ENCODE measurements around the gene ABLIM3.
"Not testable (repeated sequence)": the region's sequence is repeated elsewhere in the genome, so short reads cannot be mapped to it uniquely, and the experiment has no call there.

ABLIM3 gene

DNA sequence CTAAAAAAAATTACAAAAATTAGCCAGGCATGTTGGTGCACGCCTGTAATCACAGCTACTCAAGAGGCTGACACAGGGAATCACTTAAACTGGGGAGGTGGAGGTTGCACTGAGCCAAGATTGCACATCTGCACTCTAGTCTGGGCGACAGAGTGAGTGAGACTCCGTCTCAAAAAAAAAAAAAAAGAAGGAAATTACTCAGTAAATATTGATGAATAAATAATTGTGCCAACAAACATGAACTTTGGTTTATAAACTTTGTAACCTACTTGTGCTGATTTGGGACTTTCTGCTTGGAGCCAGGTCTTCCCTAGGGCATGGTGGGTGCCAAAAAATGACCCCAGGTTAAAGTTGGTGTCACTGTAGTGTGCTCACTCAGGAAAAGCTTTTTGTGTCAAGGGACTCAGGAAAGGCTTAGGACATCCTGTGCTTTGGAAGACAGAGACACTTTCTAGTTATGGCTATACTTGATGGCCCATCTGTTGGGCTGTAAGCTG is 19.0 kb downstream of the ABLIM3 start:
- DNase-seq = no peak

DNA sequence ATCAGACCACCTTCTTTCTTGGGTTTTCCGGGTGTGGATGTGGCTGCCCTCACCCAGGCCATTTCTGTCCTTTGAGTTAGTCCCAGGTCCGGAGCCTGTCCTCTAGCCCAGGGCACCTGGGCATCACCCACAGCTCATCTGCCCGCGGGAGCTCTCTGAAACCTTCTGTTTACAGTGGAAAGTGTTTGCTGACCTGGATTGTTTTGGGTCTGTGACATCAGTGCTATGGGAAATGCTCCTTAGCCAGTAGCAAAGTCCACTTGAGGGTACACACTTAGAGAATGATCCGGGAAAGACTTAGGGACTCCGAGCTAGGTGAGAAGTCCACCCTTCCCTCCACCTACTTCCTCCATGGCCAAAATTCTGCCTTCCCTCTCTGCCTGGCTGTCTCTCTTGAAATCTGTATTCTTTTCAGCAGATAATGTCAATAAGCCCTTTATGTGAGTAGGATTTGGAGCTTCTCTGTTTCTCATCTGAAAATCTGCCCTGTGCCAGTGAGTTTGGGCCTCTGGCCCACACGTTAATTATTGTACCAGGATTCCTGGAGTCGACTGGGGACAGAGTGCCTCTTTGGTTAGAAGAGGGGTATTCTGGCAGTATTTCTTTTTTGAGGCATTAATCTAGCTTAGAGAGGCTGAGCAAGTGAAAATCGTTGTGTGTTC is 19.9 kb downstream of the ABLIM3 start:
- DNase-seq = no peak

DNA sequence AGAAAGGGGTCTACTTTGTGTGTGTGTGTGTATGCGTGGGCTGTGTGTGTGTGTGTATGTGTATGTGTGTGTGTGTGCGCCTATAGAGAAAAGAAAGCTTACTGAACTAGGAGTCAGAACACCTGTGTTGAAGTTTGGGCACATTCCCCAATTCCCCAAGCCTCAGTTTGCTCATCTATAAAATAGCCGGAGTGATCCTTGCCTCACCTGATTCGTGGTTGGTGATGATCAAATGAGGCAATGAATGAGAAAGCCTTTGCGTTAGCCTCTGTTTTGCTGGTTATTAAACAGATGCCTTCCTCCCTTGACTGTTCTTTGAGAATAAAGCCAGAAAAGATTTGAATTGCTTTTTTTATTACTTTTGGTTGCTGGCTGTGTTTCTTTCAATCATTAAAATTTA is 20.6 kb downstream of the ABLIM3 start:
- DNase-seq = no peak

DNA sequence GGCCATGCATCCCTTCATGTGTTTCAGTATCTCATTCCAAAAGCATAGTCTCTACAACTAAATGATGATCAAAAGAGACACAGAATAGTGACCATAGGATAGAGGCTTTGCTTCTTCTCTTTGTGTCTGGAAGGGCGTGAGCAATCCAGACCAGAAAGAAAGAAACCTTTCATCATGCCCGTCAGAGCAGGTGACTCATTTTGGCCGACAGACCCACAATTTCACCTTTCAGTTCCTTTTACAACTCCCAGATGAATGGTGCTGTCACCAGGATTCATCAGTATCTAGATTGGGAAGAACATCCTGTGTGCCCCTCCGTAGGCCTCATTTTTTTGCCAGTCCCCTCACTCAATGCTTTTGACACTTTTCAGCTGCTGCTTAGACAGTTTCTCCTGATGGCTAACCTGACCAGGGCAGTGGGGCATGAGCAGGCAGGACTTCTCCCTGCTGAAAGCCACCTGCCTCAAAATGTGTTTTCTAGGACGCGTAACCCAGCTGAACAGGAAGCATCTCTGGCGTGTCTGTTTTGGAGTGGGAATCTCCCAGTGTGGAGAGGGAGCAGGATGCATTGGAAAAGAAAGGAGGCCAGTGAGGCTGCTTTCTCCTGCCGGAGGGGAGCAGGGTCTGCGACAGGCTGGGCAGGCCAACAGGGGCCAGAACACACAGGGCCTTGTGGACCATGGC is 21.2 kb downstream of the ABLIM3 start:
- no peak for DNase-seq

DNA sequence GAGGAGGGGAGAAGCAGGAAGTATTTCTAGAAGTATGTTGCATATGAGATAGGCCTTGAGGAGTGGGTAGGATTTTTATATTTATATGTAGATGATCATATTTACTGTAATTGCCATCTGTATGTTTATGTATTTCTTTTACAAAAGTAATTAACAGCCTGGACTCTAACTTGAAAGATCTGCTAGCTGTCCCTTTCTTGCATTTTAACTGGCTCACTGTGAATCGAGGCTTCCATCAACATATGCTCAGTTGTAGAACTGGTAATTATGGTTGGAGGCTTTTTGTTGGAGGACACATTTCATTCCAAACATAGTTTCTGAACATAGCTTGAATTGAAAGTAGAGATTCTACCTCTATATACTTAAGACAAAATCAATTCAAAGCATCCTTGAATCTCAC is 23.4 kb downstream of the ABLIM3 start:
- DNase-seq = no peak

DNA sequence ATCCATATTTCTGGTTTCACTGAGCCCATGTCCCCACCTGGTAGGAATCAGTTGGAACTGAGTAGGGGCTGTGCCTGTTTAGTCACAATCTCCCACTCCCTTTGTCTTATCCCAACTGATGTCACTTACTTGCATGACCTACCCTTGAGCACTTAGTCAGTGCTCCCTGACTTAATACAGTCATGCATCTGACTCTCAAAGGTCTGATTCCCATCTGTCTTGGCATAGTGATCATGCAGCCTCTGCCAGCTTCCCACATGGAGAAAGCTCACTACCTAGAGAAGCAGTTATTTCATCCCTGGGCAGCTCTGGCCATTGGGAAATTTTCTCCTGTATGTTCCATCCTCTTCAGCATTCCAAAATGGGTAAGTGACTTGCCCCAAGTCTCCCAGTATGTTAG is 24.8 kb downstream of the ABLIM3 start:
- no peak for DNase-seq

DNA sequence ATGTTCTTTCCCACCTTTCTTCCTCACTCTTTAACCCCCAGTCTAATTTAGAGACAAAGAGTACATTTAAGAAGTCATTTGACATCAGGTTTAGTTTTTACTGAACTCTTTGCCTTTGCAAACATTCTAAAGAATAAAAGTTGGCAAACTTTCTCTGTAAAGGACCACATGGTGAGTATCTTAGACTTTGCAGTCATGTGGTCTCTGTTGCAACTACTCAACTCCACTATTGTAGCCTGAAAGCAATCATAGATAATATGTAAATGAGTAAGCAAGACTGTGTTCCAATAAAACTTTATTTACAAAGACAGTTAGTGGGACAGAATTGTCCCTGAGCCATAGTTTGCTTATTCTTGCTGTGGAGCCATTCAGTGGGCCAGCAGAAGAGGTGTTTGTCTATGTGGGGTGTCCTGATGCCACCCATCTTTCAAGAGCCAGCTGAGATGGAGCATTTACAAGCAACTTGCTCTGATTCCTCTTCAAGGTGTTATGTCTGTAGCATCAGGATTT is 25.4 kb downstream of the ABLIM3 start:
- no peak for DNase-seq

DNA sequence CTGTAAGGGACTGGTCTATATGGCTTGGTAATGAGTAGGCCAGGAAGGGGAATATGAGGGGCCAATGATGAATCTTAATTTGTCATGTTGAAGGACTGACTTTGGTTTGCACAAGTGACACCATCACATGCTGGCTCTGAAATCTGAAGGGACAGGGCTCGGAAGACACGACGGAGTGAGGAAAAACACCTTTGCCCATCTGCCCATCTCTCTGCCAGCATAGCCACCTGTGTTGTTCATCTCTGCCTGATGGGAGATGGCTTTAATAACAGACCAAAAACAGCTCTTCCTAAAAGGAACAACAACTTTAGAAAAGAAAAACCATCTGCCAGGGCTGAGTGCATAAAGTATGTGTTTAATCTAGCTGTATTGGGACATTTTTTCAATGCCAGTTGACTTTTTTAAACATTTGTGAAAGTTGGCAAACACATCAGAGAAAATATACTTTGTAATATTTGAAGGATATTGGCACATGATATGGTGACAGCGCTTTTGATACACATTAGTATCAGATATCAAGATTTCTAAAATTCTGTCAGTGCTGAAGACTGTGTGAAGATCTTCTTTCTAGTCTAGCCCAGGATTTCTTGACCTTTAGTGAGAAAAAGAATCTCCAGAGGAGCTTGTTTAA is 27.1 kb downstream of the ABLIM3 start:
- no peak for DNase-seq

DNA sequence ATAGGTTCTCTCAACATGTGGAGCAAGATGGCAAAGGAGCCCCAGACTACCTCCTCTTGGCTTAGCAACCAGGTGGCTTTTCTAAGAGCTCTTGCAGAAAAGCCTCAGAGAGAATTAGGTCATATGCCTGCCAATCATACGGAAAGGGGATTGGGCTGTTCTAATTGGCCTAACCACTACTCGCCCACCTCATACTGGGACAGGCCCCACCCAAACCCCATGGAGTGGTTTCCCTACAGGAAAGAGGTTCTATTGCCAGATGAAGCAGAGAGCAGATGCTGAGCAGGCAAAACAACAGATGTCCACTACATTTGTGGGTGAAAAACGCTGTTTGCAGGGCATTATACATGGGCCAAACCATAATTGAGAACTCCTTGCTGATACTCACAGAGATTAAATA is 29.0 kb downstream of the ABLIM3 start:
- DNase-seq = no peak

DNA sequence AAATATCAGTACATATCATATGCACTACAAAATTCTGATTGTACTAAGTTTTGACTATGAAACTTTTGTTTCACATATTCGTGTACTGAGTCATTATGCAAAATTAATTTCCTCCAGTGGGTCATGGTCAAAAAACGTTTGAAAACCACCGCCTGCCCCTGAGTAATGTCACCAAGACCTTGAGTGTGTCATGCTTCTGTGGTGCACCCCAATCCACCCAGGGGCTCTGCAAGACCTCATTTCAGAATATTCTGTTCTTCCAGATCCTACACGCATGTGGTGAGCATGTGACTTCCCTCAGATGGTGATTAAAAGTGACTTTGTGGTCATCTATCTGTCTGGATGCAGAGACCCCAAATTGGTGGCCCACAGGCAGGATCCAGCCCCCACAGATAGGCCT is 31.0 kb downstream of the ABLIM3 start:
- no peak for DNase-seq

DNA sequence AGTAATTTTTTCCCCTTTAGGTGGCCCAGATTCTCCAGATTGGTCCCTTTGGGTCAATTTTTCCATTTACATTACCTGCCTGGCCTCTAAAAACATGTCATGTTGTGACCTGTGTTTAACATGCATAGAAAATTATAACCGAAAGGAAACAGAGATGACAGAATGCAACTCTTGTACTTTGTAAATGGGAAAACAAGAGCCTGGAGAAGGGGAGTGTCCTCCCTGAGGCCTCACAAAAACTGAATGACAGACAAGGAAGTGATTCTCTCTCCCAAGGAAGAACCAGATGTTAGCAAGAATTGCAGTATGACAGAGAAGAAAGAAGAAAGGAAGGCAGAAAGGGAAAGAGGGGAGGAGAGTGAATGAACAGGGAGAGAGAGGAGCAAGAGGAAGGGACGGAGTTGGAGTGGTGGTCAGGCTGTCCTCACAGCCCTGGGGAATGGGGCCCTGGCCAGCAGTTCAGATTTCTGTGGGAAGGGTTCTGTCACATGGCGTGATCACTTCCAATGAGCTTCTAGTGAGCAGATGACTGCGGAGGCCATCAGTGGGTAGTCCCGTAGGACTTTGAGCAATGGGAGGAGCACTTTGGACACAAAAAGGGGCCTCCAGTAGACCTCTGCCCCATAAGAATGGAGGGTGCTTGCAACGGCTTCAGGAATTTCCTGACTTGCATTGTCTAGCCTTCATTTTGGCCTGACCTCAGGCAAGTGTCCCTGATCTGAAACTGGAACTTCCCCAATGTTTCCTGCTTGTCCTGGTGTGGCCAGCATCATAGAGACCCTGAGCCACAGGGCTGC is 31.6 kb downstream of the ABLIM3 start:
- no peak for DNase-seq

DNA sequence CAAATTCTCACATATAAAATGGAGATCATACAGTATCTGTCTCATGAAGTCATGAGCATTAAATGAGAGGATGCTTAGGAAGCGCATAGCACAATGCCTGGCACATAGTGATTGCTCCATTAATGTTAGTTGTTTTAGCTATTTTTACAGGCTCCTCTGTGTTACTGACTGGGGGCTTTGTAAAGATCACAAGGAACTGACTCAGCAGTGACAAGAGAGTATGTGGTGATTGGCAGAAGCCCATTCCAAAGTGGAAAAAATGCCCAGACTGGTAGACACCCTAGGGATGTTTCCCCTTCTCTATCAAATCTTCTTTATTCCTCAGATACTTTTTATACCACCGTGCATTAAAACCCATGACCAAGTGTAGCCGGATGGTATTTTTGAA is 33.5 kb downstream of the ABLIM3 start:
- DNase-seq = no peak

DNA sequence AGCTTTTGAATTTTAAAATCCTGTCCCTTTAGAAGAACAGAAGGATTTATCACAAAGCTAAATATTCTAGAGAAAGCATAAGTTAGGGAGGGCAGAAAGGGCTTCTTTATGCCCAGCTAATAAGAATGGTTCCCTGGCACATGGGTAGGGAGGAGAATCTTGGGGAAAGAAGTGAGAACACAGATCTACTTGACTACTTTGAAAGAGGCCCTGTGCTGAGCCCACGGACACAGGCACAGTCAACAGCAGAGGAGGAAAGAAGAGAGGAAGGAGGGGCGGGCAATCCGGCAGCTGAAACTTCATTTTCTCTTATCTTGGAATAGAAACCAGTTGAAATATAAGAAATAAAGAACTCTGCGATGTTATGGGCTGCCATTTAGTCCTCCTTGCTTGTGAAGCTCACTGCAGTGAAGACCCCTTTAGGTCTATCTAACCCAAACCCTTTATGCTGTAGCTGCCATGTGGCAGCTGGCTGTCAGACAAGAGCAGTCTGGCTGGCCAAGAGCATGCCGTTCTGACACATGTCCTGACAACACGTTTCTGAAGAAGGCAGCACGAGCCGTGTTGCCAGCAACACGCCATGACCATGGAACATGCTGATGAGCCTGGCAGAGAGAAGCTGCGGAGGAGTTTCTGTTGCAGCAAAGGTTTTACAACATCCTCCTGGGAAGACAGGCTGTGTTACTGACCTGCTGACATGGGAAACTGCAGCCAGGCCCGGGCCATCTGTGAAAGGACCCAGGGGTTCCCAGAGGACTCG is 34.2 kb downstream of the ABLIM3 start:
- no peak for DNase-seq

DNA sequence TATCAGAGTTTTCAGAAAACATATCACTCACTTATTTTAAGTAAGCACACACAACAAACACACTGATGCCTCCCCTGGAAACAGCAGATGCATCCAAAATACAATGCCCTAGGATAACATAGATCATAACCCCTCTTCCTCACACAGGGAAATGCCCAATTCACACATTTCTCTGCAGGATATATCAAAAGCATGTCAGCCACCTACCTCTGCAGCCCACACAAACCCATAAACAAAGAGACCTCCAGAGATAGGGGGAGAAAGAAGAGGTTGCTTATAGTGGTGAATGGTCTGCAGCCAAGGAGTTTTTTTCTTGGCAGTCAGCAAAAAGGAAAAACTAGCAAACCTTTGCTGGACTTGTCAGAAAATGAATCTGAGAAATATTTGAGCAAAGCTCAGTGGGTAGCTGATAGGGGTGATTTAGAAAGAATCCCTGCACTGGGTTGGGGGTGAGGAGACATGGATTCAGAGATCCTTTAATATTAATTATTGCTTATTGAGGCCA is 36.1 kb downstream of the ABLIM3 start:
- DNase-seq = no peak

DNA sequence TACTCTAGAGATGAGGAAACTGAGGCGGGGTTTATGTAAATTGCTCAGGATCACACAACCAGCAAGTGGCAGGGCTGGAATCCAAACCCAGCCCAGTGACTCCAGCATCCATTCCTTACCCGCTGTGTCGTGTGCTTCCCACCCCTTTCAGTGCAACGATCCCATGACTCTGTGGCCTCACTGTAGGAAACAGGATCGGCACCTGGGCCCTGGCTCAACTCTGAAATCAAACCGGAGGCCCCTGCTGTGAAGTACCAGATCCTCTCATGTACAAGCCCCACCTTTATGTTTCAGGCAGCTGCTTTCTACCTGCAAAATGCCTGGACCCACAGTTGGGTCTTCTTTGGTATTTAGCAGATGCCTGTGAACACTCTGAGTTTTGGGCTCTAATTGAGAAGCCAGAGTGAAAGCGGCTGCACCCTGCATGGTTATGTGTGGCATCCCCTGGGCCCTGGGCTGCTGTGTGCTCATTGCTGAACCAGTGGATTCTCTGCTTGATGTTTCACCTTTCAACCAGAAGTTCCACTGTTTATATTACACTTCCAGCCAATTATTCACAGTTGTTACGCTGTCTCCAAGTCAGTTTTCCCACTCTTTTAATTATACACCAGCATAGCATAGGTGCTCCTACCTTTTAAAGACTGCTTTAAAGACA is 36.7 kb downstream of the ABLIM3 start:
- DNase-seq = no peak

DNA sequence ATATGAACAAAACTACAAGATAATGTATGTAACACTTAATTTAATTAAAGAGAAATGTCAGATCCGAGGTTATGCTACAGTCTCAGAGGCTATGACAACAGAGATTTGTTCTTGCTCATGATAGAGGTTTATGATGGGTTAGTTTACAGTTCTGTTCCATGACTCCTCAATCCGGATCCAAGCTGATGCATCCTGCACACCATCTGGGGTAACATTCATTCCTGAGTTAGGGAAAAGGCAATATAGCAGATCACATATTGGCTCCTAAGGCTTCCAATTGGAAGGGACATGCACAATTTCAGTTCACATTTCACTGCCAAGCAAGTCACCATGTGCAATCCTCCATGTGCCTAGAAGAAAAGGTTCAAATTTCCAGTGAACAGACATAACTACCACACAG is 40.4 kb downstream of the ABLIM3 start:
- DNase-seq = no peak

DNA sequence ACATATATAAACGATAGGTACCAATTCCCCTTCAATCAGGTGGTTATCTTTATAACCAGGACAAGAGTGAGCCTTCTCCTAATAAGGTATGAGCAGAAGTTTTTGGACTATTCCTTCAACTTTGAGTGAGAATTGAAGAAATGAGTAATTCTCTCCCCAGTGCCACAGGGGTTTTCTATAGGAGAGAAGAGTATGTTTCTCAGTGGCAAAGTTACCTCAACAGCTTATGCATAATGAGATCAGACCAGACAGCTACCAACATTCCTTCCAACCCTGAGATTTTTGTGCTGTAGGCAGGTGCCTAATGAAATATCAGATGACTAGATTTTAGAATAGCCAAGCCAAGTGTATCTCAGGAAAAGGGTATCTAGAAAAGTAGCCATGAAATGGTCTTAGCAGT is 40.9 kb downstream of the ABLIM3 start:
- DNase-seq = no peak

DNA sequence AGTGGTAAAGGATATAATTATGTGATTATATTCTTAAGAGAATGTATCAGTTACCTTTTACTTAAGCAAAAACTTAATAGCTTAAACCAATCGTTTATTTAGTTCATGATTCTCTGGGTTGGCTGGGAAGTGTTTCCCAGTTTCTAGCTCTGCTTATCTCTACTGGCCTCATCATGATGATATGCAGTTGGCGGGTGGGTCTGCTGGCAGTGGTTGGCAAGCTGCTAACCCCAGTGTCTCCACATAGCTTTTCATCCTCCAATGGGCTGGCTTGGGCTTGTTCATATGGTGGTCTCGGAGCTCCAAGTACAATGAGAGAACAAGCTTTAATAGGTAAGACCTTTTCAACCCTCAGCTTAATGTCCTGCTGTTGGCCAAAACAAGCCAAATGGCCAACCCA is 43.8 kb downstream of the ABLIM3 start:
- DNase-seq = no peak

DNA sequence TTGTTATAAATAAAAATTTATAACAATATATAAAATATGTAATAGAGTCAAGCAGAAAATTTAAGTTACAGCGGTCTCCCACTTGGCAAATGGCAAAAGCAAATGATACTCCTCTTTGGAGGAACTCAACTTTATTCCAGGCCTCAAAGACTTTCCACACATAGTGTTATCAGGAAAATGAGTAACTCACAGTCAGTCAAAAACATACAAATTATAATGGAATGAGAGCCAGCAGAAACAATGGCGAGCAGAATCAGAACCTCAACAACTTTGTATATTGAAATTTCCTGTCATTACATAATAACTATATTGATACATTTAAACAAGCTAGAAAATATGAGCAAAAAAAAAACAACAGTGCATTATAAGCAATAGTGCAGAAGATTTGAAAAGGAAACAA is 45.2 kb downstream of the ABLIM3 start:
- DNase-seq = no peak

DNA sequence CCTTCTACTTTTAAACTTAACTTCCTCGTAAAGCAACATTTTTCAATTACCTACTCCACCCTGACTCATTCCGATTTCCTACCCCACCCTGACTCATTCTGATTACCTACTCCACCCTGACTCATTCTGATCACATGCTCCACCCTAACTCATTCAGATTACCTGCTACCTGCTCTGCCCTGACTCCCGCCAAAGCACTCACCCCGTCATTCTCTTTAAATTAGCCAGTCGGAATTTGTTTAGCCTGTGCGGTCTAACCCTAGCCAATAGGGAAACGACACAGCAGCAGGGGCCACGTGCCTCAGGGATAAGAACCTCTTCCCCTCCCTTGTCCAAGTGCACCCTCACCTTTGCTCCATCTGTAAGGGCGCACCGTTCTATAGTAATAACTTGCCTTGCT is 46.3 kb downstream of the ABLIM3 start:
- not testable (repeated sequence) for DNase-seq

DNA sequence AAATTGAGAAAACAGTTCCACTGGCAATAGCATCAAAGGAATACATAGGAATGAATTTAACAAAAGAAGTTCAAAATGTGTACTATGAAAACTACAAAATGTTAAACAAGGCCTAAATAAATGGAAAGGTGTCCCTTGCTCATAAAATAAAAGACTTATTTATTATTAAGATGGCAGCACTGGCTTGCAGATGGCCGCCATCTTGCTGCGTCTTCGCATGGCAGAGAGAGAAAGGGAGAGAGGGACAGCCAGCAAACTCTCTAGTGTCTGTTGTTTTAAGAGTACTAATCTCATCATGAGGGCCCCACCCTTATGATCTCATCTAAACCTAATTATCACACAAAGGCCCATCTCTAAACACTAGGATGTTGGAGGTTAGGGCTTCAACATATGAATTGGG is 47.1 kb downstream of the ABLIM3 start:
- DNase-seq = no peak

Data from GOT3 (cell line).